Measurements from ENCODE around the gene SNX20. TPM values are rescaled to one million over a fixed set of nuclear protein-coding genes. Genes with fewer than 3 reads are reported as not detected.

Gene SNX20
- total RNA-seq, 1 donor from 2014 or later: not detected

GRCh38 chr16:50669741-50670140, 11.4 kb downstream of the SNX20 start:
- H3K4me3 ChIP-seq (ENCODE audit: insufficient read depth, low read depth, low read length): no peak overlapping the region
- H3K79me2 ChIP-seq (ENCODE audit: insufficient read depth, low read length): no peaks in the 10 kb centered on the region
- no peaks in the 10 kb centered on the region for H4K20me1 ChIP-seq (ENCODE audit: insufficient read depth, low read length)
- H2AFZ ChIP-seq (ENCODE audit: low read depth, low read length): no peak overlapping the region
- Mint-ChIP-seq H3K4me3 (ENCODE audit: unreplicated experiment) (no peak overlapping the region), H3K9me3 (ENCODE audit: unreplicated experiment) (peaks cover 20% of the 10 kb centered on the region), H3K27me3 (ENCODE audit: low read depth, unreplicated experiment) (peaks cover 3% of the 10 kb centered on the region), H3K4me1 (ENCODE audit: low read depth, unreplicated experiment) (peaks cover 5% of the 10 kb centered on the region), H3K36me3 (ENCODE audit: low read depth, unreplicated experiment) (peaks cover 6% of the 10 kb centered on the region), H3K27ac (ENCODE audit: unreplicated experiment) (no peak overlapping the region)
- no peak overlapping the region for H3K9ac ChIP-seq (ENCODE audit: low read length)
- H3K9me3 ChIP-seq (ENCODE audit: insufficient read depth, low read depth, low read length): peaks cover 12% of the 10 kb centered on the region
- FAIRE-seq (no peak), DNase-seq (ENCODE audit: low read depth) (no peak)
- no peak overlapping the region for H3K4me2 ChIP-seq (ENCODE audit: low read length)
- H3K27ac ChIP-seq (ENCODE audit: low read depth, low read length): no peak overlapping the region
- H3K27me3 ChIP-seq (ENCODE audit: insufficient read depth, low read length): no peaks in the 10 kb centered on the region
- no peaks in the 10 kb centered on the region for H3K36me3 ChIP-seq (ENCODE audit: insufficient read depth, low read length)
- no peaks in the 10 kb centered on the region for H3K4me1 ChIP-seq (ENCODE audit: insufficient read depth, low read length)
- no peak for TF ChIP-seq EZH2 (IDR thresholded peaks at IDR 0.05; ENCODE audit: insufficient read depth, low read length)
- no peak for TF ChIP-seq CTCF (IDR thresholded peaks at IDR 0.05; ENCODE audit: insufficient read depth, low read depth, low read length)

DNA sequence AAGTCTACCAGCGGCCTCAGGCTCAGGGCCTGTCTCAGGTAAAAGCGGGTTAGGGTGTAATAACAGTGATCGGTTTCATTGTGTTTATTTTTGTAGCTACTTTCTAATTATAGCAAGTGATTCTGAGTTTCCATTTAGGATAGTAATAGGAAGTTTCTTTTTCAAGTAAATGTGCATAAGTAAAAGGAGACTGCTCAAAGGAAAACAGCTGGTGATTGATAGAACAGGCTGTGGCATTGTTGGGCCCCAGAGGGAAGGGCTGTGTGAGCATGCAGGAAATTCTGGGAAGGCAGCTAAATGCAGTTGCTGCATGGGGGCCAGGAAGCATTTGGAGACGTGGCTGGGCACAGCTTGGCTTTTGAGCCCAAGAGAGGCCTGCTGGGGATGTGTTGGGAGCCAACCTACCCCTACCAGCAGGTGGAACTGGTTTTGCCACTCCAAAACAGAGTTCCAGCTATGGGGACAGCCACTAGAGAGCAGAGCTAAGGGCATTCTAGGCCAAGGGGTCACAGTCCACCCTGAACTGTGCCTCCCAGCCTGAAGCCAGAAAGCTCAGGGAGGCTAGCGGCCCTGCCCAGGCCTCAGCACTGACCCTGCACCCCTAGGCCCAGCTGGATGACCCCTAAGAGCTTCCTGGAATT, 12.6 kb downstream of the SNX20 start:
- Mint-ChIP-seq H3K27me3 (ENCODE audit: low read depth, unreplicated experiment) (peaks cover 3% of the 10 kb centered on the region), H3K4me1 (ENCODE audit: low read depth, unreplicated experiment) (peaks cover 5% of the 10 kb centered on the region), H3K4me3 (ENCODE audit: unreplicated experiment) (no peak overlapping the region), H3K9me3 (ENCODE audit: unreplicated experiment) (peaks cover 17% of the 10 kb centered on the region), H3K36me3 (ENCODE audit: low read depth, unreplicated experiment) (peaks cover 6% of the 10 kb centered on the region), H3K27ac (ENCODE audit: unreplicated experiment) (no peak overlapping the region)
- H3K27ac ChIP-seq (ENCODE audit: low read depth, low read length): no peak overlapping the region
- H3K4me3 ChIP-seq (ENCODE audit: insufficient read depth, low read depth, low read length): no peak overlapping the region
- H3K4me1 ChIP-seq (ENCODE audit: insufficient read depth, low read length): no peaks in the 10 kb centered on the region
- H3K79me2 ChIP-seq (ENCODE audit: insufficient read depth, low read length): no peaks in the 10 kb centered on the region
- TF ChIP-seq EZH2 (IDR thresholded peaks at IDR 0.05; ENCODE audit: insufficient read depth, low read length): no peak
- TF ChIP-seq CTCF (IDR thresholded peaks at IDR 0.05; ENCODE audit: insufficient read depth, low read depth, low read length): no peak
- FAIRE-seq (no peak), DNase-seq (ENCODE audit: low read depth) (no peak)
- H3K4me2 ChIP-seq (ENCODE audit: low read length): no peak overlapping the region
- H3K9ac ChIP-seq (ENCODE audit: low read length): no peak overlapping the region
- H4K20me1 ChIP-seq (ENCODE audit: insufficient read depth, low read length): no peaks in the 10 kb centered on the region
- H2AFZ ChIP-seq (ENCODE audit: low read depth, low read length): no peak overlapping the region
- H3K36me3 ChIP-seq (ENCODE audit: insufficient read depth, low read length): no peaks in the 10 kb centered on the region
- H3K9me3 ChIP-seq (ENCODE audit: insufficient read depth, low read depth, low read length): peaks cover 12% of the 10 kb centered on the region
- no peaks in the 10 kb centered on the region for H3K27me3 ChIP-seq (ENCODE audit: insufficient read depth, low read length)

Measured in astrocyte (in vitro differentiated cells and primary cell).